GM23338 (cell line): ENCODE results near the gene FAM222A. TPM values are rescaled to one million over a fixed set of nuclear protein-coding genes. Genes with fewer than 3 reads are reported as not detected.

Experiments
- ATAC-seq: fragments of 200-7000 bp; cut with Tn5 transposase; 3 replicates; pipeline ENCODE4 v1.9.1; 2020
- DNase-seq: peaks from one replicate; pipeline ENCODE4 v3.0.0-alpha.2; 2015; ENCODE audit warnings: low spot score
- H2AFZ ChIP-seq: fragments of 200-600 bp; sonication (generic); 2 replicates; pipeline ENCODE4 v1.8.0; 2016; ENCODE audit warnings: antibody characterized with exemption, mild to moderate bottlenecking, moderate library complexity
- H3F3A ChIP-seq: fragments of 200-600 bp; sonication (generic); replicated peaks from 2 replicates; pipeline ENCODE4 v1.8.0; 2017; ENCODE audit warnings: antibody characterized with exemption, mixed run types, low read depth
- H3K27ac ChIP-seq: fragments of 200-600 bp; sonication (generic); 2 replicates; pipeline ENCODE4 v1.6.1; 2016; ENCODE audit warnings: low read depth
- H3K27me3 ChIP-seq: fragments of 200-600 bp; sonication (generic); 2 replicates; pipeline ENCODE4 v1.8.0; 2016; ENCODE audit warnings: mild to moderate bottlenecking, mixed run types, moderate library complexity; ENCODE audit not compliant: insufficient read depth
- H3K36me3 ChIP-seq: fragments of 200-600 bp; sonication (generic); 2 replicates; pipeline ENCODE4 v1.8.0; 2016; ENCODE audit warnings: mild to moderate bottlenecking; ENCODE audit not compliant: insufficient read depth
- H3K4me1 ChIP-seq: fragments of 200-600 bp; sonication (generic); 2 replicates; pipeline ENCODE4 v1.8.0; 2016; ENCODE audit warnings: mild to moderate bottlenecking, moderate library complexity; ENCODE audit not compliant: insufficient read depth
- H3K4me2 ChIP-seq: fragments of 200-600 bp; sonication (generic); 2 replicates; pipeline ENCODE4 v1.7.1; 2017; ENCODE audit warnings: mixed run types
- H3K4me3 ChIP-seq: fragments of 200-600 bp; sonication (generic); 2 replicates; pipeline ENCODE4 v1.6.1; 2016; ENCODE audit warnings: mixed run types
- H3K79me2 ChIP-seq: fragments of 200-600 bp; sonication (generic); replicated peaks from 2 replicates; pipeline ENCODE4 v1.8.0; 2017; ENCODE audit warnings: mild to moderate bottlenecking; ENCODE audit not compliant: insufficient read depth
- H3K9me2 ChIP-seq: fragments of 200-600 bp; sonication (generic); 2 replicates; pipeline ENCODE4 v1.8.0; 2017; ENCODE audit not compliant: insufficient read depth
- H4K20me1 ChIP-seq: fragments of 200-600 bp; sonication (generic); replicated peaks from 2 replicates; pipeline ENCODE4 v1.8.0; 2017; ENCODE audit warnings: mild to moderate bottlenecking; ENCODE audit not compliant: insufficient read depth
- H3K27ac Mint-ChIP-seq: 2 replicates; pipeline ENCODE4 v1.8.0; 2020; ENCODE audit warnings: inconsistent platforms, mild to moderate bottlenecking, moderate library complexity, mixed read lengths
- H3K27me3 Mint-ChIP-seq: 3 replicates; pipeline ENCODE4 v1.8.0; 2022; ENCODE audit warnings: low read depth, mild to moderate bottlenecking, moderate library complexity, mixed read lengths, inconsistent platforms; ENCODE audit not compliant: insufficient read depth, poor library complexity
- H3K36me3 Mint-ChIP-seq: 3 replicates; pipeline ENCODE4 v1.8.0; 2021; ENCODE audit warnings: low read depth, mild to moderate bottlenecking, inconsistent platforms, moderate library complexity, mixed read lengths
- H3K4me1 Mint-ChIP-seq: 3 replicates; pipeline ENCODE4 v1.8.0; 2020; ENCODE audit warnings: mild to moderate bottlenecking, inconsistent platforms, mixed read lengths
- H3K4me3 Mint-ChIP-seq: 3 replicates; pipeline ENCODE4 v1.8.0; 2021; ENCODE audit warnings: moderate library complexity, mild to moderate bottlenecking, inconsistent platforms, mixed read lengths
- H3K9me3 Mint-ChIP-seq: 3 replicates; pipeline ENCODE4 v1.8.0; 2020; ENCODE audit warnings: moderate library complexity, mild to moderate bottlenecking, inconsistent platforms, mixed read lengths
- CREB1 ChIP-seq: fragments of 250-450 bp; sonication (Bioruptor Pico); IDR thresholded peaks from 2 replicates; pipeline ENCODE4 v1.5.0; 2020; ENCODE audit warnings: low read depth, mild to moderate bottlenecking, moderate library complexity
- CTCF ChIP-seq, 2 experiments: fragments of 200-600 bp in 1 of 2; sonication (generic) in 1 of 2; conservative IDR thresholded peaks; 2 replicates each; pipeline versions ENCODE4 v1.5.1 to v1.6.1; 2016 to 2017; ENCODE audit warnings: antibody characterized with exemption in 2 of 2, low read depth in 2 of 2, mild to moderate bottlenecking in 2 of 2, moderate library complexity in 1 of 2
- ETS1 ChIP-seq: IDR thresholded peaks from 2 replicates; pipeline ENCODE4 v1.6.1; 2016; ENCODE audit warnings: antibody characterized with exemption
- EZH2 ChIP-seq: fragments of 200-600 bp; sonication (generic); IDR thresholded peaks from one replicate; pipeline ENCODE4 v1.8.0; 2017; ENCODE audit warnings: antibody characterized with exemption, mild to moderate bottlenecking, low read depth; ENCODE audit not compliant: unreplicated experiment
- EZH2phosphoT487 ChIP-seq: fragments of 200-600 bp; sonication (generic); IDR thresholded peaks from one replicate; pipeline ENCODE4 v1.8.1; 2018; ENCODE audit warnings: antibody characterized with exemption; ENCODE audit not compliant: unreplicated experiment
- NANOG ChIP-seq: IDR thresholded peaks from 2 replicates; pipeline ENCODE4 v1.6.1; 2016; ENCODE audit warnings: antibody characterized with exemption, borderline replicate concordance
- REST ChIP-seq: IDR thresholded peaks from one replicate; pipeline ENCODE4 v1.6.1; 2018; ENCODE audit warnings: antibody characterized with exemption; ENCODE audit not compliant: unreplicated experiment
- STAT1 ChIP-seq: IDR thresholded peaks from one replicate; pipeline ENCODE4 v1.6.1; 2016; ENCODE audit warnings: antibody characterized with exemption; ENCODE audit not compliant: unreplicated experiment
- ZNF114 ChIP-seq: fragments of 250-450 bp; sonication (Bioruptor Pico); IDR thresholded peaks from 2 replicates; pipeline ENCODE4 v1.5.0; 2020; ENCODE audit warnings: mild to moderate bottlenecking, moderate library complexity
- ZNF331 ChIP-seq: fragments of 250-450 bp; sonication (Bioruptor Pico); IDR thresholded peaks from 2 replicates; pipeline ENCODE4 v1.5.0; 2020; ENCODE audit warnings: low read depth, mild to moderate bottlenecking, moderate library complexity
- polyA plus RNA-seq: library from polyadenylated mRNA; unstranded; fragments of >200 nt; fragmentation: Nextera tagmentation; extraction: Ambion mirVana; gene quantifications from 2 replicates; pipeline ENCODE4 v1.2.1, GENCODE V29; 2016
- total RNA-seq: library from RNA; depleted of rRNA; stranded (reverse); fragments of >200 nt; shearing (Covaris generic); gene quantifications from 2 replicates; pipeline ENCODE4 v1.2.3, GENCODE V29; 2014

The FAM222A gene
- total and polyA plus RNA-seq, 2 experiments from 2014 or later = 0.78 to 2.1 TPM

GRCh38 chr12:109818253-109818652 lies 104.6 kb downstream of the FAM222A start:
- Histone ChIP-seq H3K27me3 (no peaks in the 10 kb centered on the region), H3F3A (no peaks in the 10 kb centered on the region), H3K9me2 (0 out of 2 replicates have a peak, but pooled peaks cover 7% of the 10 kb centered on the region), H2AFZ (no peak overlapping the region), H3K27ac (no peak overlapping the region), H3K4me1 (no peaks in the 10 kb centered on the region), H3K79me2 (no peaks in the 10 kb centered on the region), H4K20me1 (no peaks in the 10 kb centered on the region), H3K4me3 (no peak overlapping the region), H3K36me3 (no peaks in the 10 kb centered on the region), H3K4me2 (no peak overlapping the region)
- H3K27me3 Mint-ChIP-seq = peaks cover 6% of the 10 kb centered on the region
- no peaks in the 10 kb centered on the region for H3K36me3 Mint-ChIP-seq
- peaks cover 10% of the 10 kb centered on the region; the same call in 2 of the 3 replicates for H3K4me1 Mint-ChIP-seq
- no peaks in the 10 kb centered on the region for H3K9me3 Mint-ChIP-seq
- no peak overlapping the region for H3K4me3 Mint-ChIP-seq
- DNase-seq (no peak), ATAC-seq (no peak)
- no peak overlapping the region for H3K27ac Mint-ChIP-seq
- TF ChIP-seq STAT1 (no peak), NANOG (no peak), EZH2 (no peak), CTCF (conservative IDR thresholded peaks at IDR 0.05; ENCODE audit: low read depth in 2 of 2) (no peak), CREB1 (CRISPR knock-in tag) (no peak), ZNF331 (CRISPR knock-in tag) (no peak), ZNF114 (CRISPR knock-in tag) (no peak), ETS1 (no peak), EZH2phosphoT487 (no peak)

- no peak overlapping the region for H3K4me3 ChIP-seq
- H3K27me3 ChIP-seq = no peaks in the 10 kb centered on the region
- Mint-ChIP-seq H3K36me3 (no peaks in the 10 kb centered on the region), H3K9me3 (no peaks in the 10 kb centered on the region), H3K4me3 (no peak overlapping the region), H3K27ac (no peak overlapping the region), H3K27me3 (peaks cover 6% of the 10 kb centered on the region), H3K4me1 (peaks cover 10% of the 10 kb centered on the region; the same call in 2 of the 3 replicates)
- no peak overlapping the region for H3K4me2 ChIP-seq
- H3K4me1 ChIP-seq = no peaks in the 10 kb centered on the region
- no peaks in the 10 kb centered on the region for H4K20me1 ChIP-seq
- H3K9me2 ChIP-seq = no peaks in the 10 kb centered on the region
- no peak for ATAC-seq
- H2AFZ ChIP-seq = no peak overlapping the region
- no peaks in the 10 kb centered on the region for H3K79me2 ChIP-seq
- H3K36me3 ChIP-seq = no peaks in the 10 kb centered on the region
- DNase-seq = no peak
- no peaks in the 10 kb centered on the region for H3F3A ChIP-seq
- H3K27ac ChIP-seq = 0 out of 2 replicates have a peak overlapping the region, but pooled peaks have one; percentile 26
- TF ChIP-seq REST (no peak), EZH2 (no peak)
Observed at GRCh38 chr12:109818905-109819500, 105.4 kb downstream of the FAM222A start.
